HG03045 (cell line): Measurements from ENCODE around the gene PEAK1.

Experiments used
- ATAC-seq: cut with Tn5 transposase; IDR thresholded peaks from one replicate; pipeline ENCODE4 v1.9.1; 2021; ENCODE audit warnings: mild to moderate bottlenecking, moderate library complexity; ENCODE audit not compliant: unreplicated experiment

The PEAK1 gene

GRCh38 chr15:77402740-77403379 is 17.0 kb downstream of the PEAK1 start:
- ATAC-seq: no peak

- ATAC-seq: no peak
Measured at GRCh38 chr15:77400258-77400657, 19.6 kb downstream of the PEAK1 start.

DNA sequence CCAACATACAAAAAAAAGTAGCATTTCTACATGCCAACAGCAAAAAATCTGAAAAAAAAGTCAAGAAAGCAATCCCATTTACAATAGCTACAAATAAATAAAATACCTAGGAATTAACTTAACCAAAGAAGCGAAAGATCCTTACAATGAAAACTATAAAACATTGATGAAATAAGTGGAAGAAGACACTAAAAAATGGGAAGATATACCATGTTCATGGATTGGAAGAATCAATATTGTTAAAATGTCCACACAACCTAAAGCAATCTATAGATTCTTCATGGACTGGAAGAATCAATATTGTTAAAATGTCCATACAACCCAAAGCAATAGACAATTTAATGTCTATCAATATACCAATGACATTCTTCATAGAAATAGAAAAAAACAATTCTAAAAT is 21.0 kb downstream of the PEAK1 start:
- ATAC-seq: no peak

DNA sequence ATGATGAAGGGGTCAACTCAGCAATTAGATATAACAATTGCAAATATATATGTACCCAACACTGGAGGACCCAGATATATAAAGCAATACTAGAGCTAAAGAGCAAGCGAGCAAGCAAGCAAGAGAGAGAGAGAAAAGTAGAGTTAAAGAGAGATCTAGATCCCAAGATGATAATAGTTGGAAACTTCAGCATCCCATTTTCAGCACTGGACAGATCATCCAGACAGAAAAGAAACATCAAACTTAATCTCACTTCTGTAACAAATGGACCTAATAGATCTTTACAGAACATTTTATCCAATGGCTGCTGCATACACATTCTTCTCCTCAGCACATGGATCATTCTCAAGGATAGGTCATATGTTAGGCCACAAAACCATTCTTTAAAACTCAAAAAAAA is 23.2 kb downstream of the PEAK1 start:
- no peak for ATAC-seq

GRCh38 chr15:77395013-77395774 is 24.7 kb downstream of the PEAK1 start:
- ATAC-seq: no peak

DNA sequence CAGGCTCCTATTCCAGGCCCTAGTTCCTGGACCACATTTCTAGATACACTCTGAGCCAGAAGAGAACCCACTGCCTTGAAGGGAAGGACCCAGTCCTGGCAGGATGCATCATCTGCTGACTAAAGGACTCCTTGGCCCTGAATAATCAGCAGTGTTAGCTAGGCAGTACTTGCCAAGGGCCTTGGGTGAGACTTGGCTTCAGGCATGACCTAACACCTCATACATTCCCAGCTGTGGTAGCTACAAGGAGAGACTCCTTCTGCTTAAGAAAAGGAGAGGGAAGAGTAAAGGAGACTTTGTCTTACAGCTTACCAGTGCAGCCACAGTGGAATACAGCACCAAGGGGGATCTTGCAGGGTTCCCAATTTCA is 26.4 kb downstream of the PEAK1 start:
- no peak for ATAC-seq

DNA sequence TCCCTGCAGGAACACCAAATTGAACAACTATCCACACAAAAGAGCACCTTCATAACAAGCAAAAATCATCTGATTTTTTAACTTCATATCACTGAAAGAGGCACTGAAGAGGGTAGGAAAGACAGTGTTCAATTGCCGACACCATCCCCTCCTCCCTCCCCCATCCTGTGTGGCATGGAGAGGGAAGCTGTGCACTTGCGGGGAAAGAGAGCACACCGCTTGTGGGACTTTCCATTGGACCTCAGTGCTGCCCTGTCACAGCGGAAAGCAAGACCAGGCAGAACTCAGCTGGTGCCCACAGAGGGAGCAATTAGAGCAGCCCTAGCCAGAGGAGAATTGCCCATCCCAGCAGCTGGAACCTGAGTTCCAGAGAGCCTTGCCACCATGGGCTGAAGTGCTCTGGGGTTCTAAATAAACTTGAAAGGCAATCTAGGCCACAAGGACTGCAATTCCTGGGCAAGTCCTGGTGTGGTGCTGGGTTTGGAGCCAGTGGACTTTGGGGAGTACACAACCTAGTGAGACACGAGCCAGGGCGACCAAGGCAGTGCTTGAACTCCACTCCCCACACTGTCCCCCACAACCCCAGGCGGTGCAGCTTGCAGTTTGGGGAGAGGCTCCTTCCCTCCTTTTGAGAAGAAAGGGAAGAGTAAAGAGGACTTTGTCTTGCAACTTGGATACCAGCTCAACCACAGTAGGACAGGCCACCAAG is 27.0 kb downstream of the PEAK1 start:
- no peak for ATAC-seq

DNA sequence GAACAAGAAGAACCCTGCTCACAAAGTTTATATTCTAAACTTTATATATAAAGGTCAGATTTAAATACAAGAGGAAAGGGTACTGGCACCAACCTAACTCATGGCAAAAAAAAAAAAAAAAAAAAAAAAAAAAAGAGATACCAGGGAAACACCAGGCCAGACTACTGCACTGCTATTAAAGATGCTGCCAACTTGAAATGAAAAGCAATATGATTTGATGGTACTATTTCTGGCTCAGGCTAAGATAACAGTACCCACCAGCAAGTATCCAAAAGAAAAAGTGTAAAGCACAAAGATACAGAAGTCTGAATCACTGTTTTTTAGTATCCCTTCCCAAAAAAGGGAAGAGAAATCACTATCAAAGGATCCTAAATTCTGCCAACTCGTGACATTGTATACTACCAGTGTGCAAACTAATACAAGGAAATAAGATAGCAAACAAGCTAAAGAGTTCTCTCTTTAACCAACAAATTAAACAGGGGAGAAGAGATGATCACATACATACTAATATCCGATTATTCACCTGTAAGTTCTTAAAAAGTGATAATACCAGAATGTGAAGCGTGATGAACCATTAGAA is 28.4 kb downstream of the PEAK1 start:
- ATAC-seq: no peak

GRCh38 chr15:77387365-77388105 is 32.4 kb downstream of the PEAK1 start:
- ATAC-seq: no peak

- no peak for ATAC-seq
Measured at GRCh38 chr15:77386626-77387025, 33.3 kb downstream of the PEAK1 start.

DNA sequence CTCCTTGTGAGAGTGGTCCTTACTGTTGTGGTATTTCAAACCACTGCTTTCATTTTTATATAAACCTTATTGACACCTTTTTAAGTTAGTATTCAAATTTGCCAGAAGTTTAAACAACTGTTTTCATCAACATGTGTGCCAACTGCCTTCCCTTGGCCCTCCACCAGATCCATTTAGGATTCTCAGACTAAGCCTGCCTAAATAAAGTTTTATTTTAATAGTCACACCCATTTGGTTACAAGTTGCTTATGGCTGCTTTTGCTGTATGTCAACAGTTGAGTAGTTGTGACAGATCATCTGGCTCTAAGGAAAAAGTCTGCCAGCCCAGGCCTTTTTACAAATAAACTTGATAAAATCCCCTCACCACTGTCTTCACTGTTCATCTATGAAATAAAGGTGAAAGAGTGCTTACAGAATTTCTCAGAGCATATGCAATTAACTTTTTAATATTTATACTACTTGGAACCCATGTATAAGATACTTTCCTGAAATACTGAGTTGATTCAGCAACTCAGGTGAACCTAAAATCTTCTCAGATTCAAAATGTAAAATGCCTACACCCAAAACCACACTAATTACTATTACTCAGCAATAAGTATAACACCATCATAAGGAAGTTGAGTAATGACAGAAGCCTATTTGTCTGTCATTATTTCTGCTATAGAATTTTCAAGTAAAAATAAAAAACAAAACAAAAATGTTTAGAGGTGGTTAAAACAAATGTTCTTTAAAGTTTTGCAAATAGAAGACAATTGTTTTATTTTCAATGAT is 35.1 kb downstream of the PEAK1 start:
- ATAC-seq: no peak

GRCh38 chr15:77384086-77384485 is 35.8 kb downstream of the PEAK1 start:
- no peak for ATAC-seq

DNA sequence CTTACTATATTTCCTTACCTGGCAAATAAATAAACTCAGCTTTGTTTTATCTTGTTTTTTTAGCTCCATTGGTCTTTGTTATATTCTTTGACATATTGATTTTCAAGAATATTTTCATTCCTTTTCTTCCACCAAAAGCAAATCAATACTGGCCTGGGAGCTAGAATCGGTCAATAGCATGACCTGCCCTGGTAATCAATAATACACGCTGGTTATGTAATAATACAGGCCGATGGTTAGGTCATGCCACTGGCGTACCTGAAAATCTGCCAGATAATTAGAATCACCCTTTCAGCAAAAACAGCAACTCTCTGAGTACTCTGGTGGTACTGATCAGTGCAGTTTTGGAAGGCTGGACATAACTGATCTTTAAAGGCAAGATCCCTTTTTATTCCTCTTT is 39.9 kb downstream of the PEAK1 start:
- ATAC-seq: no peak

DNA sequence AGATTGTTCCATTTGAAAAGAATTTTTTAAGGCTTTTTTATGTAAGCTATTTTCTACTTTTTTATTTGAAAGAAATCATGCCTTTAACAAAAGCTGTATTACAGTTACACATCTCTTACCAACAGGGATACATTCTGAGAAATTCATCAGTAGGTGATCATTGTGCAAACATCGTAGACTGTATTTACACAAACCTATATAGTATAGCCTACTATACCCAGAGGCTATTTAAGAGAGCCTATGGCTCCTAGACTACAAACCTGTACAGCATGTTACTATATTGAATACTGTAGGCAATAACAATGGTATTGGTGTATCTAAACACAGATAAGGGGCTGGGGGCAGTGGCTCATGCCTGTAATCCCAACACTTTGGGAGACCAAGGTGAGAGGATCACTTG is 43.1 kb downstream of the PEAK1 start:
- ATAC-seq: no peak

- no peak for ATAC-seq
Measured at GRCh38 chr15:77375133-77375532, 44.8 kb downstream of the PEAK1 start.

DNA sequence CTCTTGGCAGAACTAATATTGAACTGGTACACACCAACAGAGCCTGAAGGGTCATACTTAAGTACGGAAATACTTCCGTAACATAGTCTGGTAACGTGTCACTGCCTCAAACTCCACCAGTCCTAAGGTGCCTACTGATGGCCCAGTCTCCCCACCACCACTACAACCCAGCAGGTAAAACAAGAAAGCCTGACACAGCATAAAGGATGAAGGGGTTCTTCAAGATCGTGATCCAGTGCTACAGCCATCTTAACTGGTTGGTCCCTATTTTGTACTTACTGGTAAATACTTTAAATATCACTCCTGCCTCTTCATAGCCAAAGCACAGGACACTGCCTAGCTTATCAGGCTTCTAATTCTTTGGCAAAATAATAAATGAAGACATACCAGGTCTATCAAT is 46.5 kb downstream of the PEAK1 start:
- no peak for ATAC-seq

DNA sequence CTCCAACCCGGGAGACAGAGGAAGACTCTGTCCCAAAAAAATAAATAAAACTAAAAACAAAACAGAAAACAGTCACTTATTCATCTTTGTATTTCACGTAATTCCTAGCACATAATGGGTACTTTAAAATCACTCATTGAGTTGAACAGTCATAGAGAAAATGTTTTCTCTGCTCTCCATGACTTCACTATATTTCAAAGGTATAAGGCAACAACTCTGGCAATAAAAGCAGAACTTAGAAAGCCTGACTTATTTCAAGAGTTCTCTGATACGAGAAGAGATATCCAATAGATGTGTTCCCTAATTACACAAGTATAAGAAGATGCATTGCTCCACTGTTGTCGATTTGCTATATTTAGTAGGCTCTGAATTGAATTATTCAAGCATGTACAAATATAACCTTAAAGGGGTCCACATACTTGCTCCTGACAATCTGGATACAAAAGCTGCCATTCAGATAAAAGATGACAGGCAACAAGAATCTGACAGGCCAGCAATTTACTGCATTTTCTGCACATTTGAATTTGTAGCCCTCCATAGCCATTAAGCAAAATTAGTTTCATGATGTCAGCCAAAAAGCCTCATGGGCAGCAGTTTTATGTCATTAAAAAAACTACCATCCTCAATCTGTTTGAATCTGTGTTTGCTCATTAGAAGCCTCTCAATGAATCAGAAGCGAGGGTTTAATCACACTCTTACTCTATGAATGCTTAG is 47.9 kb downstream of the PEAK1 start:
- no peak for ATAC-seq

GRCh38 chr15:77370580-77370979 is 49.3 kb downstream of the PEAK1 start:
- no peak for ATAC-seq

- ATAC-seq: no peak
Measured at GRCh38 chr15:77369168-77369567, 50.7 kb downstream of the PEAK1 start.

GRCh38 chr15:77367631-77368030 is 52.3 kb downstream of the PEAK1 start:
- ATAC-seq: no peak
